ENCODE results near the gene DLL4.
A peak's percentile ranks its signal among the peaks of the same experiment; 100 is the strongest.

DLL4 gene

DNA sequence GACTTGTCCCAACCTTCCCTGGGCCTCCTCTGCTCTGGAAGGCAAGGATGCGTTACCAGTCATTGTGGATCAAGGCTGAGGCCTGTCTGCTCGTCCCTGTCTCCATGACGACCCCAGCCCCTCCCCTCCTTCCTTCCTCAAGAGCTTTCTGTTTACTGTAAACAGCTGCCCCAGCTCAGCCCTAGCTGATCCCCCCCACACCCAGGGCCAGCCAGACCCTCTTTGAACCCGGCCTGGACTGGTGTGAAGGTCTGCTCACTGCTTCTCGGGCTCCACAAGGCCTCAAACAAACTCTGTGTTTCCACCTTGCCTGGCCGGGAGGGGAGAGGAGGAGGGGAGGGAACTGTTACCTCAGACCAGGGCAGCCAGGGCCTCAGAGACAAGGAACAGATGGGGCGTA is 18.0 kb upstream of the DLL4 start:
- DNase-seq: peak; percentile 90
- no peaks in the 10 kb centered on the region for H3K9me3 ChIP-seq (ENCODE audit: severe bottlenecking)

DNA sequence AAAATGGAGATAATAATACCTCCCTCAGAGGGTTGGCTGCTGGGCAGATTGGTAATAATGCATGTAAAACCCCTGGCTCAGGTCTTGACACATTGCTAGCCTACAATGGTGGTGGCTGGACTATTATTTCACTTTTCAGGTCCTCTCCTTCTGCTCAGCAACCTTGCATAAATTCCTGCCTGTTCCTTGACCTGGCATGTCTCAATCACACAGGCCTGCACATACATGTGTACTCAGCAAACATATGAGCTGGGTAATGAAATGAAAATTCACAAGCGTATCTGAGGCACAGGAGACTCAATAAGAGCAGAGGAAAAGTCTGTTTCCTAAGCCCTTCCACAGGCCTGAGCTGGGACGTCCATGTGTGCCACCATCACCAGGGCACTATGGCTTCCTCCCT is 17.4 kb upstream of the DLL4 start:
- H3K9me3 ChIP-seq (ENCODE audit: severe bottlenecking): no peaks in the 10 kb centered on the region
- no peaks in the 10 kb centered on the region for H3K27me3 ChIP-seq (ENCODE audit: insufficient read depth, low read depth, severe bottlenecking)
- TF ChIP-seq, protein P1, sequence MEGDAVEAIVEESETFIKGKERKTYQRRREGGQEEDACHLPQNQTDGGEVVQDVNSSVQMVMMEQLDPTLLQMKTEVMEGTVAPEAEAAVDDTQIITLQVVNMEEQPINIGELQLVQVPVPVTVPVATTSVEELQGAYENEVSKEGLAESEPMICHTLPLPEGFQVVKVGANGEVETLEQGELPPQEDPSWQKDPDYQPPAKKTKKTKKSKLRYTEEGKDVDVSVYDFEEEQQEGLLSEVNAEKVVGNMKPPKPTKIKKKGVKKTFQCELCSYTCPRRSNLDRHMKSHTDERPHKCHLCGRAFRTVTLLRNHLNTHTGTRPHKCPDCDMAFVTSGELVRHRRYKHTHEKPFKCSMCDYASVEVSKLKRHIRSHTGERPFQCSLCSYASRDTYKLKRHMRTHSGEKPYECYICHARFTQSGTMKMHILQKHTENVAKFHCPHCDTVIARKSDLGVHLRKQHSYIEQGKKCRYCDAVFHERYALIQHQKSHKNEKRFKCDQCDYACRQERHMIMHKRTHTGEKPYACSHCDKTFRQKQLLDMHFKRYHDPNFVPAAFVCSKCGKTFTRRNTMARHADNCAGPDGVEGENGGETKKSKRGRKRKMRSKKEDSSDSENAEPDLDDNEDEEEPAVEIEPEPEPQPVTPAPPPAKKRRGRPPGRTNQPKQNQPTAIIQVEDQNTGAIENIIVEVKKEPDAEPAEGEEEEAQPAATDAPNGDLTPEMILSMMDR (IDR thresholded peaks at IDR 0.05; ENCODE audit: low read depth, low read length): no peak
- H3K36me3 ChIP-seq: no peaks in the 10 kb centered on the region
- H3K27ac ChIP-seq: peak overlapping the region; percentile 87
- no peak for DNase-seq
- H3K4me3 ChIP-seq (ENCODE audit: low read depth, low read length): no peak overlapping the region

More for the DNA sequence above, 18.0 kb upstream of the DLL4 start:
- Histone ChIP-seq H3K27me3 (ENCODE audit: insufficient read depth, low read depth, severe bottlenecking) (no peaks in the 10 kb centered on the region), H3K36me3 (no peaks in the 10 kb centered on the region), H3K4me3 (ENCODE audit: low read depth, low read length) (no peak overlapping the region), H3K27ac (peak overlapping the region; percentile 87)
- TF ChIP-seq, protein P1 (IDR thresholded peaks at IDR 0.05; ENCODE audit: low read depth, low read length): no peak

DNA sequence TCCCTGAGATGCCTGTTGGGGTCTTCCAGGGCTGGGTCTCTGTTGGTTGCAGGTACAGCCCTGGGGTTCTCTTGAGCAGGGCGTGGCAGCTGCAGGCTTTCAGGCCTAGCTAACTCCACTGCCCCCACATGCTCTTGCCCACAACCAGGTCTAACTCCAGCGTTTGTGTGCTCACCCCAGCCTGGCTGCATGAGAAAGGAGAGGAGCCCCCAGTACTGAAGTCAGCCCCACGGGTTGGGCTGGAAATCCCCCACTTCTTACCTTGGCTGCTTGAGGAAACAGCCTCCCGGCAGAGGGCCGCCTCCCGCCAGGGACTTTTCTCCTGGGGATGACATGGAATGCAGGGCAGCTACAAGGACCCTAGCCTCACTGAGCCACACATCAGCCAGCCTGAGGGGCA is 16.7 kb upstream of the DLL4 start:
- no peaks in the 10 kb centered on the region for H3K36me3 ChIP-seq
- no peak overlapping the region for H3K4me3 ChIP-seq (ENCODE audit: low read depth, low read length)
- no peak for DNase-seq
- H3K27me3 ChIP-seq (ENCODE audit: insufficient read depth, low read depth, severe bottlenecking): no peaks in the 10 kb centered on the region
- H3K27ac ChIP-seq: peak overlapping the region; percentile 87; the same call in 1 of the 2 replicates
- TF ChIP-seq, protein P1 (IDR thresholded peaks at IDR 0.05; ENCODE audit: low read depth, low read length): no peak
- H3K9me3 ChIP-seq (ENCODE audit: severe bottlenecking): no peaks in the 10 kb centered on the region

DNA sequence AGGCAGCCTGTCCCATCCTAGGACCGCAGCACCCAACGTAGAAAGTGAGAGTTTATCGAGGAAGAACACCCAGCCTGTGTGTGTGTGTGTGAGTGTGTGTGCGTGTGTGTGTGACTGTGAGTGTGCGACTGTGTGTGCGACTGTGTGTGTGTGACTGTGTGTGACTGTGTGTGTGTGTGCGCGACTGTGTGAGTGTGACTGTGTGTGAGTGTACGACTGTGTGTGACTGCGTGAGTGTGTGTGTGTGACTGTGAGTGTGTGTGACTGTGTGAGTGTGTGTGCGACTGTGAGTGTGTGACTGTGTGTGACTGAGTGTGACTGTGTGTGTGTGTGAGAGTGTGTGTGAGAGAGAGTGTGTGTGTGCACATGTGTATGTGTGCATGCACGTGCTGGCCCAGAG is 15.1 kb upstream of the DLL4 start:
- H3K27ac ChIP-seq: no peak overlapping the region
- TF ChIP-seq, protein P1 (IDR thresholded peaks at IDR 0.05; ENCODE audit: low read depth, low read length): no peak
- no peaks in the 10 kb centered on the region for H3K9me3 ChIP-seq (ENCODE audit: severe bottlenecking)
- no peaks in the 10 kb centered on the region for H3K27me3 ChIP-seq (ENCODE audit: insufficient read depth, low read depth, severe bottlenecking)
- H3K4me3 ChIP-seq (ENCODE audit: low read depth, low read length): no peak overlapping the region
- DNase-seq: no peak
- H3K36me3 ChIP-seq: no peaks in the 10 kb centered on the region

DNA sequence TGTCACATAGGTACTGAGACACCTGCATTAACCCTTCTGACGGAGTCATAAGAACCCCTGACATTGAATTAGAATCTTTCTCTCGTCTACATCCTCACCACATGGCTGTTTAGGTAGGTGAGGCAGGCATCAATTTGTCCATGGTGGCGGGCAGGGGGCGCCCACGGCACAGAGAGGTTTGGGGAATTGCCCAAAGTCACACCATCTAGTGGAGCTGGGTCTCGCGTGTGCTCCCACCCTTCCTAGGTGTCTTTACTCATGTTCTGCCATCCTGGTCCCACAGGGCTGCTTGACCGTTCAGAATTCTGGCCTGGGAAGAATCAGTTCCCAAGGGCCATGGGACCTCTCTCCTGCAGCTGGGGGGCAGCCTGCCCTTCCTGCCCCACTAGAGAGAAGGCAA is 14.7 kb upstream of the DLL4 start:
- Histone ChIP-seq H3K4me3 (ENCODE audit: low read depth, low read length) (no peak overlapping the region), H3K9me3 (ENCODE audit: severe bottlenecking) (no peaks in the 10 kb centered on the region), H3K27ac (peak overlapping the region; percentile 49; the same call in 1 of the 2 replicates), H3K36me3 (no peaks in the 10 kb centered on the region), H3K27me3 (ENCODE audit: insufficient read depth, low read depth, severe bottlenecking) (no peaks in the 10 kb centered on the region)
- TF ChIP-seq, protein P1 (IDR thresholded peaks at IDR 0.05; ENCODE audit: low read depth, low read length): peak; percentile 24; the same call in 1 of the 2 replicates
- no peak for DNase-seq

DNA sequence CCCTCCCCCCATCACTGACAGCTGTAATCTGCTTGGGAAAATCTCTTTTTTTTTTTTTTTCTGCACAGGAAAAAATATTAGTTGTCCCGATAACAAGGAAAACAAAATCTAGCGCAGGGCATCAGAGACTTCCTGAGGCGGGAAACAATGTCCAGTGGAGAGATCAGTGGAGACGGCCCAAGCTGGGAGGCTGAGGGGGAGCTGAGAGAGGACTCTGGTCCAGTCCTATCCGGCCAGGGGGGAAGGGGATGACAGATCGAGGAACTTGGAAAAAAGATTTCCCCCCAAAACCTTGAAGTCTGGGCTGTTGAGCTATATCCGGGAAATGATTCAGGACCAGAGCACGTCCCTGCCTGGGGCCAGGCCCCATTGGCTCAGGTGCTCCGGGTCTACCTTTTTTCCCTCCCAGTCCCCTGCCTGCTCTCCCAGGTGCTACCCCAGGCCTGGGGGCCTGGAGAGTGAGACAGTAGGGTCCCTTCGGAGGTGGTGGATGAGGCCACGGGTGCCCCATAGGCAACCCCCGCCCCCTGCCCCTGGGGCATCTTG is 14.0 kb upstream of the DLL4 start:
- H3K27me3 ChIP-seq (ENCODE audit: insufficient read depth, low read depth, severe bottlenecking): no peaks in the 10 kb centered on the region
- H3K9me3 ChIP-seq (ENCODE audit: severe bottlenecking): no peaks in the 10 kb centered on the region
- DNase-seq: no peak
- H3K27ac ChIP-seq: peak overlapping the region; percentile 40; the same call in 1 of the 2 replicates
- no peak overlapping the region for H3K4me3 ChIP-seq (ENCODE audit: low read depth, low read length)
- TF ChIP-seq, protein P1 (IDR thresholded peaks at IDR 0.05; ENCODE audit: low read depth, low read length): no peak
- no peaks in the 10 kb centered on the region for H3K36me3 ChIP-seq

Measured in WERI-Rb-1 (cell line).